GM12878 (cell line): Measurements from ENCODE around the gene TRIM7.

ENCODE experiments used
- BHLHE40 ChIP-seq, 2 experiments: fragments of 450-650 bp in 1 of 2; IDR thresholded peaks; 2 replicates each; pipeline ENCODE4 v1.6.1; 2011 to 2017; ENCODE audit warnings: low read depth in 2 of 2, borderline replicate concordance in 1 of 2, improper control_type of control experiment in 1 of 2, low read length in 1 of 2, mild to moderate bottlenecking in 1 of 2
- CHD4 ChIP-seq: fragments of 200-600 bp; sonication (generic); IDR thresholded peaks from 2 replicates; pipeline ENCODE4 v1.6.1; 2016; ENCODE audit warnings: mild to moderate bottlenecking
- CREB1 ChIP-seq: IDR thresholded peaks from 2 replicates; pipeline ENCODE4 v1.6.1; 2012; ENCODE audit warnings: low read depth, mild to moderate bottlenecking, inconsistent platforms
- GABPA ChIP-seq: IDR thresholded peaks from 2 replicates; pipeline ENCODE4 v1.6.1; 2014; ENCODE audit warnings: antibody characterized with exemption, low read depth, mild to moderate bottlenecking, inconsistent platforms
- POLR2A ChIP-seq: IDR thresholded peaks from 2 replicates; pipeline ENCODE4 v1.6.1; 2011; ENCODE audit warnings: low read depth, mild to moderate bottlenecking, low read length
- POLR2AphosphoS2 ChIP-seq: IDR thresholded peaks from 2 replicates; pipeline ENCODE4 v1.6.1; 2011; ENCODE audit warnings: low read depth, mild to moderate bottlenecking, low read length, improper control_type of control experiment, moderate library complexity
- RCOR1 ChIP-seq: conservative IDR thresholded peaks from 2 replicates; pipeline ENCODE4 v1.6.1; 2012; ENCODE audit warnings: low read depth, low read length, improper control_type of control experiment
- SUZ12 ChIP-seq: fragments of 200-600 bp; sonication (generic); IDR thresholded peaks from one replicate; pipeline ENCODE4 v1.6.1; 2018; ENCODE audit warnings: antibody characterized with exemption, mild to moderate bottlenecking; ENCODE audit not compliant: unreplicated experiment
- ZNF622 ChIP-seq: fragments of 450-650 bp; IDR thresholded peaks from 2 replicates; pipeline ENCODE4 v1.6.1; 2017; ENCODE audit warnings: mild to moderate bottlenecking, inconsistent platforms
- TF ChIP-seq, protein P1 (sequence below), 3 experiments: IDR thresholded peaks in 2 of 3; conservative IDR thresholded peaks in 1 of 3; 2 replicates each; pipeline ENCODE4 v1.5.1; 2011; ENCODE audit warnings: low read depth in 3 of 3, low read length in 3 of 3, mild to moderate bottlenecking in 3 of 3, control low read depth in 2 of 3, moderate library complexity in 2 of 3, inconsistent platforms in 1 of 3, mixed read lengths in 1 of 3; ENCODE audit not compliant: control insufficient read depth in 2 of 3, insufficient read depth in 1 of 3; ENCODE audit errors: extremely low read depth in 1 of 3

DNA sequence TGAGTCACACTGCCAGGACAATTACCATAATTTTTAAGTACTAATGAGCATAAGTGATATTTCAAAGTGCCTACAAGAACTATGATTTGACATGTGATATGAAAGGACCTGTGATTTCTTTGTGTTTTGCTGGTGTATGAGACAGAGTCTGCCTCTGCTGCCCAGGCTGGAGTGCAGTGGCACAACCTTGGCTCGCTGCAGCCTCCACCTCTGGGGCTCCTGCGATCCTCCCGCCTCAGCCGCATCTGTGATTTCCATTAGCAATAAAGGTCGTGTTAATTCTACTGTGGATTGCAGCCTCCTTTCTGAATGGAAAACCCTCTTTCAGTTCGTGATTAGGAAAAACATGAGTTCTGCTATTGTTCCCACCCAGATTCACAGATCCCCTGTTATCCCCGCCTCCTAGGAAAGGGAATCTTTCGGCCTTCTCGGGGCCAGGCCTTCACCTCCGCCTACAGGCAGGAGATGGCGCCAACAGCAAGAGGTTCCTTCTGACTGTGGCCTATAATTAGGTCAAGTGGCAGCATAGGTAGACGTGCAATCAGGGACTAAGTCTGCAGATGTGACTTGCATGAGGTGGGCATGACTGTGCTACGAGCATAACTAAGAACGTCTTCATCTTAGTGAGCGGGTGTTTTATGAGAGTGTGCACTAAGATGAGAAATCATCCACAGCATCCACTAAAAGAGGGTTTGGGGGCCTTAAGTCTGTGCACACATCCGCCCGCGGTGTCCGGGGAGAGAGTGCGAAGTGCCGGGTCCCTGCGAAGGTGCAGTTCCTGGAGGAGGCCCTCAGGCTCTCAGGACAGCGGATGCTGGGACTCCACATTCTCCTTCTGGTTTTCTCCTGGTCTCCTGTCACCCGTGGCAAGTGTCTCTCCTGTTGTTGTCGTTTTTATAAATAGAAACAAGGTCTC, 23.1 kb downstream of the TRIM7 start:
- TF ChIP-seq CHD4: no peak
- TF ChIP-seq SUZ12: no peak
- TF ChIP-seq, protein P1, sequence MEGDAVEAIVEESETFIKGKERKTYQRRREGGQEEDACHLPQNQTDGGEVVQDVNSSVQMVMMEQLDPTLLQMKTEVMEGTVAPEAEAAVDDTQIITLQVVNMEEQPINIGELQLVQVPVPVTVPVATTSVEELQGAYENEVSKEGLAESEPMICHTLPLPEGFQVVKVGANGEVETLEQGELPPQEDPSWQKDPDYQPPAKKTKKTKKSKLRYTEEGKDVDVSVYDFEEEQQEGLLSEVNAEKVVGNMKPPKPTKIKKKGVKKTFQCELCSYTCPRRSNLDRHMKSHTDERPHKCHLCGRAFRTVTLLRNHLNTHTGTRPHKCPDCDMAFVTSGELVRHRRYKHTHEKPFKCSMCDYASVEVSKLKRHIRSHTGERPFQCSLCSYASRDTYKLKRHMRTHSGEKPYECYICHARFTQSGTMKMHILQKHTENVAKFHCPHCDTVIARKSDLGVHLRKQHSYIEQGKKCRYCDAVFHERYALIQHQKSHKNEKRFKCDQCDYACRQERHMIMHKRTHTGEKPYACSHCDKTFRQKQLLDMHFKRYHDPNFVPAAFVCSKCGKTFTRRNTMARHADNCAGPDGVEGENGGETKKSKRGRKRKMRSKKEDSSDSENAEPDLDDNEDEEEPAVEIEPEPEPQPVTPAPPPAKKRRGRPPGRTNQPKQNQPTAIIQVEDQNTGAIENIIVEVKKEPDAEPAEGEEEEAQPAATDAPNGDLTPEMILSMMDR (IDR thresholded peaks at IDR 0.05 in 2 of 3, conservative IDR thresholded peaks at IDR 0.05 in 1 of 3; ENCODE audit: control insufficient read depth in 2 of 3, extremely low read depth in 1 of 3, insufficient read depth in 1 of 3, low read depth in 3 of 3, low read length in 3 of 3): peak; percentile 79 to 85 (median 84)
- TF ChIP-seq CREB1: no peak
- TF ChIP-seq POLR2A: no peak
- no peak for TF ChIP-seq ZNF622
- TF ChIP-seq GABPA: no peak
- TF ChIP-seq POLR2AphosphoS2: no peak
- no peak for TF ChIP-seq RCOR1
- peak in 1 of 2 experiments; percentile 19; a peak in 1 of 4 replicates for TF ChIP-seq BHLHE40 (IDR thresholded peaks at IDR 0.05; ENCODE audit: borderline replicate concordance in 1 of 2, low read depth in 2 of 2, low read length in 1 of 2)
